BE2C (cell line): ENCODE measurements around the gene AGBL3.

ENCODE experiments used
- DNase-seq: peaks from one replicate; pipeline ENCODE4 v3.0.0-alpha.2; 2020
- H3K27me3 ChIP-seq: fragments of 250-450 bp; sonication (Bioruptor Pico); 2 replicates; pipeline ENCODE4 v1.5.1; 2020; ENCODE audit warnings: mild to moderate bottlenecking
- H3K36me3 ChIP-seq: fragments of 250-450 bp; sonication (Bioruptor Pico); 2 replicates; pipeline ENCODE4 v1.5.1; 2020; ENCODE audit warnings: mild to moderate bottlenecking
- H3K4me1 ChIP-seq: fragments of 250-450 bp; sonication (Bioruptor Pico); 2 replicates; pipeline ENCODE4 v1.5.1; 2020
- H3K4me3 ChIP-seq: 2 replicates; pipeline ENCODE4 v1.5.1; 2011; ENCODE audit warnings: low read depth, low read length
- H3K9me3 ChIP-seq: fragments of 250-450 bp; sonication (Bioruptor Pico); 2 replicates; pipeline ENCODE4 v1.5.1; 2020
- CTCF ChIP-seq: IDR thresholded peaks from 2 replicates; pipeline ENCODE4 v1.5.1; 2012; ENCODE audit warnings: mild to moderate bottlenecking, low read depth, low read length

Gene AGBL3

DNA sequence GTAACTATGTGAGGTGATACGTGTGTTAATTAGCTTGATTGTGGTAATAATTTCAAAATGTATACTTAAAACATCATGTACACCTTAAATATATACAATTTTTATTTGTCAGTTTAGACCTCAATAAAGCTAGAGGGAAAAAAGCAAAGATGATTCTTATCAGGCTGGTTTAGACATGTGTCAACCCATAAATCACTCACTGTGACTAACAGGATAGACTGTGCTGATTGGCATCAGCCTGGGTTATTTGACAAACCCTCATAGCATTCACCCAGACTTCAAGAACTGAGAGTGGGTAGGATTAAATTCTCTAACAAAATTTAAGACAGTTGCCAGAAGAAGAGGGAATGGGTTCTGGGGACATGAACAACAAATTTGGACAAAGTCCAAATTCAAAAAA is 87.8 kb downstream of the AGBL3 start:
- H3K4me1 ChIP-seq: no peaks in the 10 kb centered on the region
- no peak for DNase-seq
- no peak for TF ChIP-seq CTCF
- H3K4me3 ChIP-seq: no peak overlapping the region
- H3K9me3 ChIP-seq: no peaks in the 10 kb centered on the region
- no peaks in the 10 kb centered on the region for H3K36me3 ChIP-seq
- H3K27me3 ChIP-seq: peaks cover 14% of the 10 kb centered on the region

GRCh38 chr7:135074531-135074930 is 88.2 kb downstream of the AGBL3 start:
- Histone ChIP-seq H3K4me1 (no peaks in the 10 kb centered on the region), H3K9me3 (no peaks in the 10 kb centered on the region), H3K36me3 (no peaks in the 10 kb centered on the region), H3K4me3 (no peak overlapping the region), H3K27me3 (peaks cover 14% of the 10 kb centered on the region)
- no peak for TF ChIP-seq CTCF
- no peak for DNase-seq

DNA sequence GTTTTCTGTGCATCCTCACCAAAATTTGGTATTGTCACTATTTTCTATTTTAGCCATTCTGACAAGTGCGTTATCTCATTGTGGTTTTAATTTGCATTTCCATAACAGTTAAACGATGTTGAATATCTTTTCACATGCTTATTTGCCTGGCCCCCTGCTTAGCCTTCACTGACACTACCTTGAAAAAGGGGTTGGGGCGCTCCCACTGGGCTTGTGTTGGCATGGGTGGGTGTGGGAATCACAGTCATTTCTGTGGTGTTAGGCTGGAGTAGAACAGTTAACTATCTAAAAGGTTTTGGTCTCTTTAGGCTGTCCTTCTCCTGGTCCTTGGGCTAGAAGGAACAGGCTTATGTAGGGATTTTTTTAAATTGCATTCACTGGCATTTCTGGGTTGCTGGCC is 89.4 kb downstream of the AGBL3 start:
- no peaks in the 10 kb centered on the region for H3K9me3 ChIP-seq
- H3K4me1 ChIP-seq: no peaks in the 10 kb centered on the region
- TF ChIP-seq CTCF: no peak
- no peak for DNase-seq
- H3K36me3 ChIP-seq: no peaks in the 10 kb centered on the region
- no peak overlapping the region for H3K4me3 ChIP-seq
- H3K27me3 ChIP-seq: peaks cover 19% of the 10 kb centered on the region

GRCh38 chr7:135076882-135077281 is 90.6 kb downstream of the AGBL3 start:
- no peak for DNase-seq
- H3K4me3 ChIP-seq: no peak overlapping the region
- TF ChIP-seq CTCF: no peak
- H3K36me3 ChIP-seq: no peaks in the 10 kb centered on the region
- no peaks in the 10 kb centered on the region for H3K4me1 ChIP-seq
- H3K27me3 ChIP-seq: peaks cover 19% of the 10 kb centered on the region
- H3K9me3 ChIP-seq: no peaks in the 10 kb centered on the region

- no peaks in the 10 kb centered on the region for H3K4me1 ChIP-seq
- no peak for DNase-seq
- no peak for TF ChIP-seq CTCF
- H3K4me3 ChIP-seq: no peak overlapping the region
- no peaks in the 10 kb centered on the region for H3K9me3 ChIP-seq
- H3K27me3 ChIP-seq: peaks cover 19% of the 10 kb centered on the region
- H3K36me3 ChIP-seq: no peaks in the 10 kb centered on the region
These were observed 91.3 kb downstream of the AGBL3 start for GRCh38 chr7:135077642-135078041.

DNA sequence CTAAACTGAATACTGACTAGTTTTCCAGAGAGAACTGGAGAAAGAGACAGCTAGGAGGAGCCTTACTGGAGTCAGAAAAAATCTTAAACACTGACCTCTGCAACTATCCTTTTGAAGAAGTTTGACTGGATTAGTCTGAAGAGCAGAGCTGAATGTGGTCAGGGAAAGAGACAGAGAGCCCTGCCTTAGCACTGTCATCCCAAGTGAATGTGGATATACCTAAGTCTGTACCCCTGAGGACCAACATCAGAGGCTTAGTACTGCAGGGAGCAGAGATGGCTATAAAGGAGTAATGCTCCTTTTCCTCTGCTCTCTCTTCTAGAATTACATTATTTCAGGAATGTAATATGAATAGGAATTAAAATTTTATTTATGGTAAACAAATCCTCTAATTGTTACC is 91.7 kb downstream of the AGBL3 start:
- Histone ChIP-seq H3K4me1 (no peaks in the 10 kb centered on the region), H3K4me3 (no peak overlapping the region), H3K27me3 (peaks cover 19% of the 10 kb centered on the region), H3K36me3 (no peaks in the 10 kb centered on the region), H3K9me3 (no peaks in the 10 kb centered on the region)
- no peak for TF ChIP-seq CTCF
- DNase-seq: no peak
